ENCODE data around the gene DPF1.

The DPF1 gene

GRCh38 chr19:38165335-38165734 lies 58.7 kb downstream of the DPF1 start:
- no peak for TF ChIP-seq CTCF (conservative IDR thresholded peaks at IDR 0.05; ENCODE audit: low read depth, low read length)
- no peak overlapping the region for H3K4me3 ChIP-seq (ENCODE audit: low read length)
- no peak for DNase-seq (ENCODE audit: low read depth)

- no peak overlapping the region for H3K4me3 ChIP-seq (ENCODE audit: low read length)
- no peak for DNase-seq (ENCODE audit: low read depth)
- no peak for TF ChIP-seq CTCF (conservative IDR thresholded peaks at IDR 0.05; ENCODE audit: low read depth, low read length)
These were observed 59.5 kb downstream of the DPF1 start for GRCh38 chr19:38164526-38164925.

GRCh38 chr19:38163419-38164290 lies 60.4 kb downstream of the DPF1 start:
- H3K4me3 ChIP-seq (ENCODE audit: low read length): no peak overlapping the region
- no peak for TF ChIP-seq CTCF (conservative IDR thresholded peaks at IDR 0.05; ENCODE audit: low read depth, low read length)
- no peak for DNase-seq (ENCODE audit: low read depth)

- no peak overlapping the region for H3K4me3 ChIP-seq (ENCODE audit: low read length)
- DNase-seq (ENCODE audit: low read depth): no peak
- no peak for TF ChIP-seq CTCF (conservative IDR thresholded peaks at IDR 0.05; ENCODE audit: low read depth, low read length)
These were observed 61.4 kb downstream of the DPF1 start for GRCh38 chr19:38162632-38163031.

- no peak for TF ChIP-seq CTCF (conservative IDR thresholded peaks at IDR 0.05; ENCODE audit: low read depth, low read length)
- no peak for DNase-seq (ENCODE audit: low read depth)
- no peak overlapping the region for H3K4me3 ChIP-seq (ENCODE audit: low read length)
These were observed 61.9 kb downstream of the DPF1 start for GRCh38 chr19:38162094-38162493.

Measured in retinal pigment epithelial cell (primary cell).